GM19324 (cell line): ENCODE results near the gene TOMM6.
"Not testable (repeated sequence)": the region's sequence is repeated elsewhere in the genome, so short reads cannot be mapped to it uniquely, and the experiment has no call there.

Experiments used
- ATAC-seq: cut with Tn5 transposase; IDR thresholded peaks from one replicate; pipeline ENCODE4 v1.9.1; 2021; ENCODE audit warnings: mild to moderate bottlenecking, moderate library complexity; ENCODE audit not compliant: unreplicated experiment, low FRiP score

Gene TOMM6

GRCh38 chr6:41783106-41783780 is 4.3 kb upstream of the TOMM6 start:
- no peak for ATAC-seq

GRCh38 chr6:41784581-41785171 is 2.8 kb upstream of the TOMM6 start:
- no peak for ATAC-seq

- no peak for ATAC-seq
These were observed 2.2 kb upstream of the TOMM6 start for GRCh38 chr6:41785254-41785653.

GRCh38 chr6:41785689-41786450 is 1.6 kb upstream of the TOMM6 start:
- ATAC-seq, result no peak

GRCh38 chr6:41786451-41787218 is 859 bp upstream of the TOMM6 start:
- peak; percentile 62 for ATAC-seq

- no peak for ATAC-seq
These were observed 1.9 kb downstream of the TOMM6 start for GRCh38 chr6:41789390-41789724.

- no peak for ATAC-seq
These were observed 2.6 kb downstream of the TOMM6 start for GRCh38 chr6:41790045-41790444.

- ATAC-seq, result no peak
These were observed 3.8 kb downstream of the TOMM6 start for GRCh38 chr6:41791305-41791704.

GRCh38 chr6:41791984-41792383 is 4.5 kb downstream of the TOMM6 start:
- ATAC-seq, result no peak

GRCh38 chr6:41796474-41796873 is 9.0 kb downstream of the TOMM6 start:
- no peak for ATAC-seq

- no peak for ATAC-seq
These were observed 11.5 kb downstream of the TOMM6 start for GRCh38 chr6:41798901-41799558.

GRCh38 chr6:41799559-41799911 is 12.0 kb downstream of the TOMM6 start:
- ATAC-seq, result no peak

GRCh38 chr6:41801380-41801779 is 13.9 kb downstream of the TOMM6 start:
- ATAC-seq, result no peak

- no peak for ATAC-seq
These were observed 18.6 kb downstream of the TOMM6 start for GRCh38 chr6:41805830-41806774.

GRCh38 chr6:41811095-41811494 is 23.6 kb downstream of the TOMM6 start:
- no peak for ATAC-seq

GRCh38 chr6:41811946-41812345 is 24.5 kb downstream of the TOMM6 start:
- ATAC-seq, result not testable (repeated sequence)

GRCh38 chr6:41813469-41813868 is 26.0 kb downstream of the TOMM6 start:
- ATAC-seq, result no peak

- no peak for ATAC-seq
These were observed 26.5 kb downstream of the TOMM6 start for GRCh38 chr6:41813956-41814355.

- no peak for ATAC-seq
These were observed 27.1 kb downstream of the TOMM6 start for GRCh38 chr6:41814629-41815028.

GRCh38 chr6:41815587-41815986 is 28.1 kb downstream of the TOMM6 start:
- no peak for ATAC-seq
